Suprapubic skin (tissue), 3 donors: ENCODE measurements around the gene NIPBL.

Experiments used
- CTCF ChIP-seq, 2 donors: fragments of 200-600 bp in 1 of 2; fragments of 450-650 bp in 1 of 2; sonication (generic) in 1 of 2; IDR thresholded peaks; one replicate each; pipeline ENCODE4 v1.5.1; 2016 to 2019; ENCODE audit warnings: antibody characterized with exemption in 2 of 2, mild to moderate bottlenecking in 1 of 2, moderate library complexity in 1 of 2
- EP300 ChIP-seq: sonication (generic); formaldehyde crosslinking; IDR thresholded peaks from one replicate; pipeline ENCODE4 v1.6.1; 2017; ENCODE audit warnings: antibody characterized with exemption

- TF ChIP-seq CTCF (IDR thresholded peaks at IDR 0.05) = no peak
- no peak for TF ChIP-seq EP300
These were observed 180.2 kb downstream of the NIPBL start for GRCh38 chr5:37056762-37057161.
